Iris pigment epithelial cell (primary cell): ENCODE data around the gene PELI2.

ENCODE experiments used
- DNase-seq: peaks from one replicate; pipeline ENCODE4 v3.0.0-alpha.2; 2011; ENCODE audit warnings: low read depth

PELI2 gene

GRCh38 chr14:56299306-56299984, 181.2 kb downstream of the PELI2 start:
- DNase-seq: peak; percentile 28

GRCh38 chr14:56300495-56300894, 182.3 kb downstream of the PELI2 start:
- DNase-seq: peak; percentile 86

DNA sequence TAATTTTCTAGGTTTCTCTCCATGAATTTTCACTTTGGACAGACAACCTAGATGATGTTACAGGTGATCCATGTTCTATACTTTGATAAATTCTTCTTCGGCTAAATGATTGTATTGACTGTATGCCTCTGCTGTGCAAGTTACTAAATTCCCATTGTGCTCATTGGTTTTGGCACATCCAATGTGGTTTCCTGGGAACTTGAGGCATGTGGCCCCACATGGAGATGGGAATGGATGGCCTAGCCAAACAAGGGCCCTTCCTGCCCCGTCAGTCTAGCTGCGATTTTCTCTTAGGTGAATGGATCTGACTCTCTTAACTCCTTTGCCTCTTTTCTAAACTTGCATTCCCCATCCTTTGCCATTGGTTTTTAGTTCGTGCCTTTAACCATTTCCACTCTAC, 186.2 kb downstream of the PELI2 start:
- DNase-seq: no peak

GRCh38 chr14:56309198-56309597, 191.0 kb downstream of the PELI2 start:
- DNase-seq: no peak

- peak; percentile 63 for DNase-seq
Measured at GRCh38 chr14:56310643-56311042, 192.4 kb downstream of the PELI2 start.

DNA sequence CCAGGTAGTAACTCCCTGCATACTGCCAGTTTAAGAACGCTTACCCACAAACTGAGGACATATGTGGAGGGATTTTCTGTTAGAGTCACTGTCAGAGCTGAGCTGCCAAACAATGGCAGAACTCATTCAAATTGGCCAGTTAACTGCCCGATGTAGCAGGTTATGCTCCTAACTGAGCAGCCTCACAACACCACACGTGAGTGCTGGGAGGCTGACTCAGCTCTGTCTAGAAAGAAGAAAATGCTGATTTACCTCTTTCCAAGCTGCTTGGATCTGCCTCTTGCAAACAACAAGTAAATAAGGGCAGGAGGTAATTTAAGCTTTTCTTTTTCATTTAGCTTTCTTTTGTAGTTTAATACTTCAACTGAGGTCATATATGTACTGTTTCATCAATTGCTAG, 195.6 kb downstream of the PELI2 start:
- DNase-seq: no peak

DNA sequence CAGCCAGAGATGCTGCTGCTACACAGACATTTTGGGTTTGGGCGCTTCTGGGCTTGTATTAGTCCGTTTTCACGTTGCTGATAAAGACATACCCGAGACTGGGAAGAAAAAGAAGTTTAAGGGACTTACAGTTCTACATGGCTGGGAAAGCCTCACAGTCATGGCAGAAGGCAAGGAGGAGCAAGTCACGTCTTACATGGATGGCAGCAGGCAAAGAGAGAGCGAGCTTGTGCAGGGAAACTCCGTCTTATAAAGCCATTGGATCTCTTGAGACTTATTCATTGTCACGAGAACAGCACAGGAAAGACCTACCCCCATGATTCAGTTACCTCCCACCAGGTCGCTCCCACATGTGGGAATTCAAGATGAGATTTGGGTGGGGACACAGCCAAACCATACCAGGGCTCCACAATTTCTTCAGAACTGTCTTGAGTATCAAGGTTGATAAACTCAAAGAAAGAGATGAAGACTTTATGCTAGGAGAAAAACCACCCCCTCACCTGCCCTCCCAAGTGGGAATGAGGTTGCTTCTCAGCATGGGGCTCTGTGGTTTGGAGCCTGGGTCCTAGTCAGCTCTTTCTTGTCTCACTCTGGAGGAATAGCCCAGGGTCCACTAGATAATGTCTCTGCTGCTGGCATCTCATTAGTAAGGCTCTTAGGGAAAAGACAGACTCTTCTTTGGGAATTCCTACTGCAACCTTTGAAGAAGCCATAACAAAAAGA, 200.3 kb downstream of the PELI2 start:
- DNase-seq: no peak

DNA sequence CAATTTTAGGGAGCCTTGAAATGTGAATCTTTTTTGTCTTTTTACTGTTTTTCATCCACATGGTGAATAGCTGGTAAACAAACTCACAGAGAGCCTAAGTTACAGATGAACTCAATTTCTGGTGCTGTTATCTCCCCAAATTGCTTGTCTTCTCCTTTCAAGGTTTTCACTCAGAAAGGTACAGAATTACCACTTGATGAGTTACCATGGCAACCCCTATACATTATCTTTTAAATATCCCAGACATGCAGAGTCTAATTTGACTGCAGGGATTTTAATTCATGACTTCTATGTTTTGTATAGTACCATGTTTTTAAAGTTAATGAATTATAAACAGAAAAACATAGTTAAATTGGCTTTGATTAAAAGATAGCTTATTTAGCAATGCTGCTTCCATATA, 203.7 kb downstream of the PELI2 start:
- no peak for DNase-seq

- DNase-seq: no peak
Measured at GRCh38 chr14:56322531-56322930, 204.3 kb downstream of the PELI2 start.

GRCh38 chr14:56324454-56324853, 206.2 kb downstream of the PELI2 start:
- DNase-seq: no peak

- no peak for DNase-seq
Measured at GRCh38 chr14:56324856-56325699, 206.9 kb downstream of the PELI2 start.

- DNase-seq: no peak
Measured at GRCh38 chr14:56328021-56328420, 209.8 kb downstream of the PELI2 start.

DNA sequence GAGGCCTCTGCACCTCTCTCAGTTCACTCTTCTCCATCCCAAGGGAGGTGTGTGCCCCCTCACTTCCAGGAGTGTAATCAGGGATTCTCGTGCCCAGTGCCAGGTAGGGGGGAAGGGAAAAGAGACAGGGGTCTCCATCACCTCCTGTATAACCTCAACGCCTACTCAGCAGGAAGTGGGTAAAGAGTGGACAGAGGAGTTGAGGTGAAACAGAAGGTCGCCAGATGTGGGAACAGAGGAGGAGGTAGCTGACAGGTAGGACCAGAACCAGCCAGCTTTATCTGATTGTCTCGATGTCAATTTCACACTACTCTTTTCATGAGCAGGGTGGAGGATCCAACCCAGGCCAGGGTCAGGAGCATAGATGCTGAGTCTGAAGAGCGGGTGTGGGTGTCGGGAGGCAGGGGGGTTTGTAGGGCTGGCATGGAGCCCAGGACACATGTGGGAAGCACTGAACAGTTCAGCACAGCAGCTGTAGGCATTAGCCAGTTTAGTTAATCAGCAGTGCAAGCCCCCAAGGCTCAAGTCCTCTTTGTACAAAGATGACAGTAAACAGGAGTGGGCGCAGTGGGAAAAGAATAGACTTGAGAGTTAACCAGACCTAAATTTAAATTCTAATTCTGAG, 213.5 kb downstream of the PELI2 start:
- peak; percentile 32 for DNase-seq

DNA sequence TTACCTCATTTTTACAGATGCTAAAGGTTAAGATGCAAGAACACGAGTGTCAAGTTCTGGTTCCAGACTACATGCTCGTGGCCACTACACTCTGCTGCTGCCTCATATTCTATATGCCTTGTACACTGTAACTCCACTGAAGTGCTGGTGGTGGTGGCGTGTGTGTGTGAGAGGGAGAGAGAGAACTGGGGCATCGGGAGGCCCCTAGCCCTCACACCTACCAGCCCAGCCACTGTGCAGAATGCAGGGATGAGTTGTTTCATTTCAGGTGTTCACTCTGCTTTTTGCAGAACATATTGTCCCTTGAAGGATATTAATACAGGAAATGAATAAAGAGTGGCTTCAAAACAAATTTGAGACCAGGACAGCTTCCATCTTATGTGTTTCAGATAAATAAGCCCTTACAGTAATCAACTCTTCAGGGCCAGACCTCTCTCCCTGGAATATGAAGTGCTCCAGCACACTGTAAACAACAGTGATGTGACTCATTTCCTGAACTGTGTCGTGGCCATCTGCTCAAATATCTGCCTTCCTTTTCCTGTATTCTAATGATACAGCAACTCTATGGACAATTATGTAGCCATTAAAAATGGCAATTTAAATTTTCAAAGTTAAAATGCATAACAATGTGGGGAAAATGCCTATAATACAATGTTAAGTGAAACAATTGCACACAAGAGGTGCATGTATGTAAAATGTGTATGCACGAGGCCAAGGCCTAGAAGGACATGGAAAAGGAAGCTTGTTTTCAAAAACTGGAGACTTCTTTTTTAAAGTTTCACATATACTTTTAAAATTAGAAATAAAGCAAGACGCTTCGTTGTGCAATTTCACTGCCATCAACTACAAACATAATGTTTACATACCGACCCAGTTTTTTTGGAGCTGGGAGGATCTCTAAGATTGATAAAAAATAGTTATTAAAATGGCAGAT, 215.4 kb downstream of the PELI2 start:
- DNase-seq: peak; percentile 92

GRCh38 chr14:56334458-56334857, 216.2 kb downstream of the PELI2 start:
- DNase-seq: peak; percentile 67

- no peak for DNase-seq
Measured at GRCh38 chr14:56338674-56339073, 220.5 kb downstream of the PELI2 start.

DNA sequence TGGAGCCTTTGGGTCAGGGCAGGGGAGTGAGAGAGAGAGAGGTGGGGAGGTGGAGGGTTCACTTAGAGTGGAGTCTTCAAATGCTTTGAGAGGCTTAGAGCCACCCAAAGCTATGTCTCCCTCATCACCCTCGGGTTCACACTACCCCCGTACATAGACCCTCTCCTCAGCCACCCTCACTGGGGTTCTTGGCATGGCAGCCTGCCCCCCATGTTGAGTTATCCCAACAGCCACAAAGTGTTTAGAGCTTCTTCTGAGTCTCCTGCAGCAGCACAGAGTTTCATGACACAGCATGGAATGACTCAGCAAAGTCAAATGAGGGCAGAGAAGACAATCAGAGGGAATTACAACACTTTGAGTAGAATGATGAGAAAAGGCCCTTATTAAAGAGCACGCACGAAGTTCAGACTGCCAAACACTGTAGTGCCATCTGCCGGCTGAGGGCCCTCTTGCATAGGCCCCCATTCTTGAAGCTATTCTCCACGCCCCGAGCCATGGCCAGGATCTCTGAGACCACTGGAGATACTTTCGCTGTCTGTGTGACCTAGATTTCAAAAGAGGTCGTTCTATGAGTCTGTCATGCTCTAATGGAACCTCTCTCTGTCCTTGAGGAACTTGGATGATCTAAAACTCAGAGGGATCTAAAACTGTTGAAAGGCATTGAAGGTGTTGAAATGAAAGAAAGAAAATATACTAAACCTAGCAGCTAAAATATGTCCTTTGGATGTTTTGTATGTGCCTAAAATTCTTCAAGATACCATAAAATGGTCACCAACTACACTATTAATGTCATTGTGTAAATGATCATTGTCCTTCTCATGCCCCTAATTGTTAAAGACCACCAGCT, 221.9 kb downstream of the PELI2 start:
- DNase-seq: peak; percentile 96

GRCh38 chr14:56340932-56341331, 222.7 kb downstream of the PELI2 start:
- no peak for DNase-seq

DNA sequence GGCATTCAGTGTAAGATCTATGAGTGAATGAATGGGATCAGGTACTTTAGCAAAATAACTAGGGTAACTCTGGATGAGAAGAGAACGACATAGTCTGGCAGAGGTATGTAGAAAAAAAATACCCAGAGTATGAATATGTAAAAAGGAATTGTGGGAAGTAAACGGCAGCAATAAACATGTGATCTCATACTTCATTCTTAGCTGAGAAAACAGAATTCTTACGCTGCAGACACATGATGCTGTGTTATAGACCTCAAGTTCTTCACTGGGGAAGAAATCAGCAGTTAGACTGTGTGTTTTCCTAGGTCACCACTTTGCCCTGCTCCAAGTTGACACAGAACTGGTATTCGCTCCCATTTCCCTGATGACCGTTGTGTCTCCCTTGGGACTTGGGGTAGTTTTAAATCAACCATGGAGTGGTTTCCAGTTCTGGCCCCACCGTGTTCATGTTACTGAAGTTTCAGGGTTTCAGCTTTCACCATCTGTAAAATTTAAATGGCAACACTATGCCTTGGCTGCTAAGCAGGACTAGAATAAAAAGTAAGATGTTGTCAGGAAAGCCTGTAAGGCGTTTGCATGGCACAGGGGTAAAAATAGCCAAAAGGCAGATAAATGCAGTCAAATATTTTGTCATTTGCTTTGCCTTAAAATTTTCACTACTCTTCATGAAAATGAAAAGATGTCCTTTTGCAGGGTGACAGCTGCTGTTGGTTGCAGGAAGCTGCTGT, 223.7 kb downstream of the PELI2 start:
- DNase-seq: peak; percentile 74
